Measurements from ENCODE around the gene ZMYND11. TPM values are rescaled to one million over a fixed set of nuclear protein-coding genes. Genes with fewer than 3 reads are reported as not detected.
"Not testable (repeated sequence)": the region's sequence is repeated elsewhere in the genome, so short reads cannot be mapped to it uniquely, and the experiment has no call there.

Gene ZMYND11
- total RNA-seq, 1 donor from 2014 or later, result 41.6 TPM

- not testable (repeated sequence) for H3K27me3 Mint-ChIP-seq (ENCODE audit: unreplicated experiment); H3K27ac Mint-ChIP-seq (ENCODE audit: unreplicated experiment); H3K36me3 Mint-ChIP-seq (ENCODE audit: low read depth, unreplicated experiment); DNase-seq (ENCODE audit: low spot score); H3K9me3 Mint-ChIP-seq (ENCODE audit: unreplicated experiment); H3K4me3 Mint-ChIP-seq (ENCODE audit: unreplicated experiment)
- H3K4me1 Mint-ChIP-seq (ENCODE audit: unreplicated experiment), result peaks cover 16% of the 10 kb centered on the region
These were observed 130.7 kb downstream of the ZMYND11 start for GRCh38 chr10:265816-266588.

- H3K4me3 Mint-ChIP-seq (ENCODE audit: unreplicated experiment), result no peak overlapping the region
- DNase-seq (ENCODE audit: low spot score), result no peak
- no peaks in the 10 kb centered on the region for H3K9me3 Mint-ChIP-seq (ENCODE audit: unreplicated experiment)
- no peak overlapping the region for H3K27ac Mint-ChIP-seq (ENCODE audit: unreplicated experiment)
- no peak for TF ChIP-seq CTCF (IDR thresholded peaks at IDR 0.05; ENCODE audit: unreplicated experiment)
- peaks cover 9% of the 10 kb centered on the region for H3K4me1 Mint-ChIP-seq (ENCODE audit: unreplicated experiment)
- peaks cover 3% of the 10 kb centered on the region for H3K36me3 Mint-ChIP-seq (ENCODE audit: low read depth, unreplicated experiment)
- H3K27me3 Mint-ChIP-seq (ENCODE audit: unreplicated experiment), result peaks cover 3% of the 10 kb centered on the region
These were observed 131.7 kb downstream of the ZMYND11 start for GRCh38 chr10:266974-267425.

GRCh38 chr10:267705-268104 lies 132.4 kb downstream of the ZMYND11 start:
- peaks cover 3% of the 10 kb centered on the region for H3K36me3 Mint-ChIP-seq (ENCODE audit: low read depth, unreplicated experiment)

GRCh38 chr10:269440-270074 lies 134.3 kb downstream of the ZMYND11 start:
- no peak for DNase-seq (ENCODE audit: low spot score)
- Mint-ChIP-seq H3K9me3 (ENCODE audit: unreplicated experiment) (no peaks in the 10 kb centered on the region), H3K4me1 (ENCODE audit: unreplicated experiment) (no peaks in the 10 kb centered on the region), H3K27me3 (ENCODE audit: unreplicated experiment) (peaks cover 3% of the 10 kb centered on the region), H3K4me3 (ENCODE audit: unreplicated experiment) (no peak overlapping the region), H3K36me3 (ENCODE audit: low read depth, unreplicated experiment) (no peaks in the 10 kb centered on the region), H3K27ac (ENCODE audit: unreplicated experiment) (no peak overlapping the region)
- no peak for TF ChIP-seq CTCF (IDR thresholded peaks at IDR 0.05; ENCODE audit: unreplicated experiment)

More at GRCh38 chr10:267705-268104, 132.4 kb downstream of the ZMYND11 start:
- TF ChIP-seq CTCF (IDR thresholded peaks at IDR 0.05; ENCODE audit: unreplicated experiment), result no peak
- peaks cover 3% of the 10 kb centered on the region for H3K27me3 Mint-ChIP-seq (ENCODE audit: unreplicated experiment)
- no peak overlapping the region for H3K27ac Mint-ChIP-seq (ENCODE audit: unreplicated experiment)
- no peak for DNase-seq (ENCODE audit: low spot score)
- no peak overlapping the region for H3K4me3 Mint-ChIP-seq (ENCODE audit: unreplicated experiment)
- peaks cover 4% of the 10 kb centered on the region for H3K4me1 Mint-ChIP-seq (ENCODE audit: unreplicated experiment)
- no peaks in the 10 kb centered on the region for H3K9me3 Mint-ChIP-seq (ENCODE audit: unreplicated experiment)

GRCh38 chr10:271201-271600 lies 135.9 kb downstream of the ZMYND11 start:
- Mint-ChIP-seq H3K27me3 (ENCODE audit: unreplicated experiment) (peaks cover 1% of the 10 kb centered on the region), H3K9me3 (ENCODE audit: unreplicated experiment) (no peaks in the 10 kb centered on the region), H3K4me3 (ENCODE audit: unreplicated experiment) (no peak overlapping the region), H3K4me1 (ENCODE audit: unreplicated experiment) (no peaks in the 10 kb centered on the region), H3K36me3 (ENCODE audit: low read depth, unreplicated experiment) (no peaks in the 10 kb centered on the region), H3K27ac (ENCODE audit: unreplicated experiment) (no peak overlapping the region)
- no peak for TF ChIP-seq CTCF (IDR thresholded peaks at IDR 0.05; ENCODE audit: unreplicated experiment)
- no peak for DNase-seq (ENCODE audit: low spot score)

Measured in endothelial cell (in vitro differentiated cells).